Inflammatory macrophage treated with lipopolysaccharide for 1 hour (primary cell): ENCODE data around the gene C16orf86.

Experiments
- DNase-seq, 2 donors: peaks; one replicate each; pipeline ENCODE4 v3.0.0-alpha.2; 2020 to 2022

C16orf86 gene, protein sequence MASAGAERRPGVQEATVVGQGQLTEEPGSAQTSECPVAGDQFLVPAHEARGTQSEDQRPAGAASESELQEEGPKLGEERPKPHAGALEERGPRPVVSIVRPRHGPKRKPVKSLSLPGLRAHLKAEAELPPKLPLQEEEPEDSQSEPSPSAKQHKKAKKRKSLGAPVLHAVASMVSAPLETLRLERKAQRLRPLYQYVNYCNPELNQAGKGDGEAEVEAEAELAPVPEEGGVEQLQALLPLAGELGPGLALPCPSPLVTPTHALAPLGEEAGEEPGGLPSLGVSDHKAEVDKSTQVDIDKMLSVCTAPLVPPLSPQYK

DNA sequence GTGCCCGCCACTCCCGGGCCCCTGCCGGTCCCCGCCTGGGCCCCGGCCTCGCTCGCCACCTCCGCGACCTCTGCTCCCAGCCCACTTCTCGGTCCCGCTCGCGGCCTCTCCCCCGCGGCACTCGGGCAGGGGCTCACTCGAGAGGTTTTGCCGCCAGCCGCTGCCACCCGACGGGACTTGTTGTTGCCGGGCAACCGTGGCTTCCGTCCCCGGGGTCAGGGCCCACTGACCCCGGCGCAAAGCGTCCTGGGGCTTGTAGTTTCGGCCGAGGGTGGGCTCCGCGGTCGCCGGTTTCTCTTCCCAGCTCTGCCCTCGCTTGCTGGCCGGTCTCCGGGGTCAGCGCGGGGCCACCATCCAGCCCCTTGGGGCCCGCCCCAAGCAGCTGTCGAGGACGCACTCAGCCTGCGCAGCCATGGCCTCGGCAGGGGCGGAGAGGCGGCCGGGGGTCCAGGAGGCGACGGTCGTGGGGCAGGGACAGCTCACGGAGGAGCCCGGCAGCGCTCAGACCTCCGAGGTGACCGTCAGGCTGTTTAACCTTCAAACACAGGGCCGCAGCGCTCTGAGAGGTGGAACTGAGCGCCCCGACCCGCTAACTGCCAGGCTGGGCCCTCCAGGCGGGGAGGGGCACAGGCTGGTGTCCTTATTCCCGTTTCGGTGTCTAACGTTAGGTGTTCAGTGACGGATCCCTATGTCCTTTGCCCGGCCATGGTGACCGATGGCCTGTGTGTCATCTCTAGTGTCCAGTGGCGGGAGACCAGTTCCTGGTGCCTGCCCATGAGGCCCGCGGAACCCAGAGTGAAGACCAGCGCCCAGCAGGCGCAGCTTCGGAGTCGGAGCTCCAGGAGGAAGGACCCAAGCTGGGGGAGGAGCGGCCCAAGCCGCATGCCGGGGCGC lies at the start of gene C16orf86, which contains the start of gene ENKD1:
Gene C16orf86, plus strand, starts transcription at position 256 of the 894 bp plus-strand sequence. Its CDS starts 157 bp downstream, at position 413.
Gene ENKD1, minus strand, starts transcription at position 192 of the 894 bp plus-strand sequence. CDS start 308 bp downstream, outside the sequence.
- peak; percentile 71 to 79 for DNase-seq

DNA sequence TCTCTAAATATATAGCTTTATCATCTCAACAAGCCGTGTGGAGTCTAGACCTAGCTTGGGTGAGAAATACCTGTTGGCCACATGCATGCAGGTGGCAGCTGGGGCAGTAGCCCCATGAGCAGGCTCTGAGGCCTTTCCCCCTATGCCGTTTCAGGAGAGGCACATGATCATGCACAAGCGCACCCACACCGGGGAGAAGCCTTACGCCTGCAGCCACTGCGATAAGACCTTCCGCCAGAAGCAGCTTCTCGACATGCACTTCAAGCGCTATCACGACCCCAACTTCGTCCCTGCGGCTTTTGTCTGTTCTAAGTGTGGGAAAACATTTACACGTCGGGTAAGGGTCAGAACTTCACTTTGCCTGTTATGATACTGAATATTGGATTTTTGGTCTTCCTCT lies 38.4 kb upstream of the C16orf86 start:
- no peak for DNase-seq

DNA sequence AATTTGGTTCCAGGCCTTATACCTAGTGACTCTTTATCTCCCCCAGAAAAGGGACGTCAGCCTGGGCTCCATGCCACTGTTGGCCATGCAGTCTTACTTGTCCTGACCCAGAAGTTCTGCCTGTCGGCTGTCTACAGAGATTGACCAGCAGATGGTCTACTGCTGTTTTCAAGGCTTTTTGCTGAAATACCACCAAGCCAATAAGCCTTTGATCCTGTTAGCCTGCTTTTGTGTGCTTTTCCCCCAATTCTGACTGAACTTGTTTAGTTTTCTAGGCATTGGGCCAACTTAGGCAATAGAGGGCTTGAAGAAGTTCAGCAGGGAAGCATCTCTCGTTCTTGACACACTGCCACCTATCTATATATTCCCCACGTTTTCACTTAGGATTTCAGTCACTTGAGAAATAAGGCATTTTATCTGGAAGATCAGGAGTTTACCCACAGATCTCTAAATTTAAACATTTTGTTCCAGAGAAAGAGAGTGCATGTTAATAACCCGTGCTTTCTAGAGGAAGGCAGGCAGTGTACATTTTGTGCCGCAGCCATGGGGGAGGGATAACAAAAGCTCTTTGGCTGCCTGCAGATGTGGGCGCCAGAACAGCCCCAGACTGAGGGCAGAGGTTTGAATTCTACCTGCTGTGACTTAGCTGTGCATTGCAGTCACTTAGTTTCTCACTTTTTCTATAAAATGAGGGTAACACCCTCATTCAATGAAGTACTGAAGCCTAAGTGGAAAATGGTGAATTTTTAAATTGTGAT lies 34.0 kb upstream of the C16orf86 start:
- DNase-seq = no peak

DNA sequence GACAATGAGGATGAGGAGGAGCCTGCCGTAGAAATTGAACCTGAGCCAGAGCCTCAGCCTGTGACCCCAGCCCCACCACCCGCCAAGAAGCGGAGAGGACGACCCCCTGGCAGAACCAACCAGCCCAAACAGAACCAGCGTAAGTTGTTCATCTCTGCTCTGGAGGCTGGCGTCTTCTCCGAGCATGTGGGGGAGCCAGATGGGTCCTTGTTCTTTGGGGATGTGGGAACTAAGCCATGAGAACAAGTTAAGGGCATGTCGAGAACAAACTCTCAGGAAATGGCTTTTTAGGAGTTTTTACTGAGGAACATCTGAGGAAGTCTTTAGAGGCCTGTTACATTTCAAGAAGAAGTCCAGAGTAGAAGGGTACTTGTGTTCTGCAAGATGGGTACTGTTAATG lies 29.9 kb upstream of the C16orf86 start:
- DNase-seq = no peak

DNA sequence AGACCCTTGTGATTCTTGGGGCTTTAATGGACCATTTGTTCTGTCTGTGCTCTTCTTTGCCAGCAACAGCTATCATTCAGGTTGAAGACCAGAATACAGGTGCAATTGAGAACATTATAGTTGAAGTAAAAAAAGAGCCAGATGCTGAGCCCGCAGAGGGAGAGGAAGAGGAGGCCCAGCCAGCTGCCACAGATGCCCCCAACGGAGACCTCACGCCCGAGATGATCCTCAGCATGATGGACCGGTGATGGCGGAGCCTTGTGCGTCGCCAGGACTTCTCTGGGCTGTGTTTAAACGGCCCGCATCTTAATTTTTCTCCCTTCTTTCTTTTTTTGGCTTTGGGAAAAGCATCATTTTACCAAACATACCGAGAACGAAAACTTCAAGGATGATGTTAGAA lies 29.0 kb upstream of the C16orf86 start:
- no peak for DNase-seq

DNA sequence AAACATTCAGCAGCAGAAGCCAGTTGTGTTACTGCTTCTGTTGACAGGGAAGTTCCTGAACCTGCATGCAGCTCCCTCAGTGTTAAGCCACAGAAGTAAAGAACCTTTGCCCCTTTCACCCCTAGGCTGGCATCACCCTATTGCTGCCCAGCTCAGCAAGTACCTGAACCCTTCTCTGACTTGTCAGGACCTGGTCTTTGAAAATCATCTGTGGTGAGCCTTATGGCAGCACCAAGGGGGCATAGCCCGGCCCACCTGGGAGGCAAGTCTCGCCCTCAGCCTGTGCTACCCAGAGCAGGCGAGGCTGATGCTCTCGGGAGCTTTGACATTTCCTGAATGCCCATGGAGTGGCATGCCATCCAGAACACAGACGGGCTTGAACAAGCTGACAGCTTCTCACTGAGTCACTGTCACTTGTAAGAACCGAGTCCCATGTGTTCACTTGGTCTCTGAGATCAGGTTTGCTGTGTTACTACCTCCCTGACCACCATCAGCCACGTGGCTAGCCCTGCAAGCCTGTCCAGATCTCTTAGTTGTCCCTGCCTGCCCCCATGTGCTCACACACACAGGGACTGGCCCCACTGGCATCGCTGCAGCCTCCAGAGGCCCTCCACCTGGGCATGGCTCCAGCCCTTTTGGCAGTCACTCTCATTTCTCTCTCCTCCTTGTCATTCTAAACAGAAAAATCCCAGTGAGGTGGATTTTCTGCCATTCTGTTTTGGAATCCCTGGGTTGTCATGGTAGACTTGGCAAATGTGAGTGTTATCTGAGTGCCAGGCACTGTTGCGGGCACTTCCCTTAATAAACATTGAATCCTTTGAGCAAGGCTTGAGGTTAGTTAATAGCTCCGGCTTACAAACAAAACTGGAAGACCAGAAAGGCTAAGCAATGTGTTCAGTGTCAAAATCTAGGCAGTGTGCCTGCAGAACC lies 24.6 kb upstream of the C16orf86 start:
- no peak for DNase-seq

DNA sequence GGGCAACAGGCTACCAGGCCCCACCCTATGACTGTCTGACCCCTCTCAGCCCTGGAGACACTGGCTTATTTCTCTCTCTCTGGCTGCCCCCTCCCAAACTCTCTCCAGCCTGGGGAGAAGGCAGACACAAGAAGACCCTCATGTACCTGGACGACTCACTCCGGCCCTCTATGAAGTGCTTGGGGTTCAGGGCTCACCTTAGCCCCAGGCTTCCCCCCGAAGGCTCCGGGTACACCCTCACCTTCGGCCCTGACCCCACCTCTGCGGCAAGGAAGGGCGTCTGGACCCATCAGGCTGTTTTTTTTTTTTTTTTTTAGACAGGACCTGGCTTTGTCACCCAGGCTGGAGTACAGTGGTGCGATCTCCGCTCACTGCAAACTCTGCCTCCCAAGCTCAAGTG lies 22.6 kb upstream of the C16orf86 start:
- DNase-seq = no peak

DNA sequence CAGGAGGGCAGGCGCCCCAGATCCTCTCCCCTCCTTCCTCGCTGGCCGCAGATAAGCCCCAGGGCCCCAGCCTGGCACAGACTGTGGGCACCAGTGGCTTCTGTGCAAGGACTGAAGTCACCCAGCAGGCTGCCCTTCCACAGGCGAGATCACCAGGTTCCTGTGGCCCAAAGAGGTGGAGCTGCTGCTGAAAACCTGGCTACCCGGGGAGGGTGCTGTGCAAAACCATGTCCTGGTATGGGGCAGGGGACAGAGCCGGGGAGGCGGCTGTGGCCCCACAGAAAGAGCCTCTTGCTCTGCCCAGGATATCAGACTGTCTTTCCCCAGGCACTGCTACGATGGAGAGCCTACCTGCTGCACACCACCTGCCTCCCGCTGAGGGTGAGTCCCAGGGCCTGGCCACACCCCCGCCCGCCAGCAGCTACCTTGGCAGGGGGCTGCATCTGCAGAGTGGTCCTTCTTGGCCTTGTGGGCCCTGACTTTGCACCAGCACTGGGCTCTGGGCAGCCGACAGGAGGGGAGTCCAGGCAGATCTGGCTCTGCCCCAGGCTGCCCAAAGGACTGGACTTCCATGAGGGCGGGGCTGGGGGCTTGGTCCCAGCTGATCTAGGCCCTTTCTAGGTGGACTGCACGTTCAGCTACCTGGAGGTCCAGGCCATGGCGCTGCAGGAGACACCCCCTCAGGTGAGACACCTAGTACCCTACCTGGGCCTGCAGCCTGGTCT lies 21.1 kb upstream of the C16orf86 start:
- DNase-seq = no peak

DNA sequence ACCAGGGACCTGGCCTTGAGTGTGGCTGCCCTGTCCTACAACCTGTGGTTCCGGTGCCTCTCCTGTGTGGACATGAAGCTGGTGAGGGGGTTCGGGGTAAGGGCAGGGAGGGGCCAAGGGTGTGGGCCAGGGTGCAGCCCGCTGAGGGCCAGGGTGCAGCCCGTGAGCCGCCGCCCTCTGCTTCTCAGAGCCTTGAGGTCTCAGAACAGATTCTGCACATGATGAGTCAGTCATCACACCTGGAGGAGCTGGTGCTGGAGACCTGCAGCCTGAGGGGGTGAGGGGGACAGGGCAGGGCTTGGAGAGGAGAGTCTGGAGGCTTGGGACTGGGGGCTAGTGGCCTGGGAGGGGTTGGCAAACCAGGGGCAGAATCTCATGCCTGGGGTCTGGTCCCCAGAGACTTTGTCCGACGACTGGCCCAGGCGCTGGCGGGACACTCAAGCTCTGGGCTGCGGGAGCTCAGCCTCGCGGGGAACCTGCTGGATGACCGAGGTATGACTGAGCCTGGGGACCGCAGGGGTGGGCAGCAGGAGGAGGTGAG lies 19.4 kb upstream of the C16orf86 start:
- DNase-seq = no peak

DNA sequence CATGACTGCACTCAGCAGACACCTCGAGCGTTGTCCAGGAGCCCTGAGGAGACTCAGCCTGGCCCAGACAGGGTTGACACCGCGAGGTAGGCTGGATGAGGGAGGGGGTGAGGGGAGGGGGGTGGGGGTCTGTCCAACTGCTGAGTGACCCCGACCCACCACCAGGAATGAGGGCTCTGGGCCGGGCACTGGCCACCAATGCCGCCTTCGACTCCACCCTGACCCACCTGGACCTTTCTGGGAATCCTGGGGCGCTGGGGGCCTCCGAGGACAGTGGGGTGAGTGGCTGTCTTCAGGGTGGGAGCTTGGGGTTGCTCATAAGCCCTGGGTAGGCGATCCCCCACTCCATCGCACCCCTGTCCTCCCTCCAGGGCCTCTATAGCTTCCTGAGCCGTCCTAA lies 18.9 kb upstream of the C16orf86 start:
- DNase-seq = no peak

DNA sequence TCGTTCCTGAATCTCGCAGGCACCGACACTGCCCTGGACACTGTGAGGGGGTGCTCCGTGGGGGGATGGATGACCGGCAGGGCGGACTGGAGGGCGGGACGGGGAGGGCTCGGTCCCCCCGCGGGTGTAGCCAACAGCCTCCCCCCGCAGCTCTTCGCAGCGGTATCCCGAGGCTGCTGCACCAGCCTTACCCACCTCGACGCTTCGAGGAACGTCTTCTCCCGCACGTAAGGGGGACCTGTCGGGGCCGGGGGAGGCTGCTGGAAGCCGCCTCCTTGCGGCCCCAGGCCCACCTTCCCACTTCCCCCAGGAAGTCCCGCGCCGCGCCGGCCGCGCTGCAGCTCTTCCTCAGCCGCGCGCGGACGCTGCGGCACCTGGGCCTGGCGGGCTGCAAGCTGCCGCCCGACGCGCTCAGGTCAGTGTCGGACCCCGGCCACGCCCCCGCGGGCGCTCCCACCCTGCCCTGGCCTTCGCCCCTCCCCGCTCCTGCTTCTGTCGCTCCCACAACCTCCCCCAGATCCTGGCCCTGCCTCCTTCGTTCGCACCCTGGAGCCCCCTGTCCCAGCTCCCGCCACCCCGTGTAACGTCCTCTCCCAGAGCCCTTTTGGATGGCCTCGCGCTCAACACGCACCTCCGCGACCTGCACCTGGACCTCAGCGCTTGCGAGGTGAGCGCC lies 18.4 kb upstream of the C16orf86 start:
- no peak for DNase-seq

DNA sequence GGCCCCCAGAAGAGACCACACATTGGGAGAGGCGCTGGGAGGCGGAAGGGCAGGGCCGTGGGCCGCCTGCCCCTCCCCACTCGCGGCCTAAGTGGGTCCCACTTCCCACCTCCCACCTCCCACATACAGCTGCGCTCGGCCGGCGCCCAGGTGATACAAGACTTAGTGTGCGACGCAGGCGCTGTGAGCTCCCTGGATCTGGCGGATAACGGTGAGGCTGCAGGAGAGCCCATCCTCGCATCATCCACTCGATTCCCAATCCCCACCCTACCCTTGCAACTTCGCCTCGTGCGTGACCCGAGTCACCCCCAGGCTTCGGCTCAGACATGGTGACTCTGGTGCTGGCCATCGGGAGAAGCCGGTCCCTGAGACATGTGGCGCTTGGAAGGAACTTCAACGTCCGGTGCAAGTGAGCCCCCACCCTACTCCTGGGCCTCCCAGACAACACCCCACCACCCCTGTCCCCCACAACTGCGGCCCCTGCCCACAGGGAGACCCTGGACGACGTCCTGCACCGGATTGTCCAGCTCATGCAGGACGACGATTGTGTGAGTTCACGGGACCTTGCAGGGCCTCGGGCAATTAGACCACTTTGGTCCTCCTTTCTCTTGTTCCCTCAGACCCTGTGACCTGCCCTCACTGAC lies 17.7 kb upstream of the C16orf86 start:
- DNase-seq = no peak

DNA sequence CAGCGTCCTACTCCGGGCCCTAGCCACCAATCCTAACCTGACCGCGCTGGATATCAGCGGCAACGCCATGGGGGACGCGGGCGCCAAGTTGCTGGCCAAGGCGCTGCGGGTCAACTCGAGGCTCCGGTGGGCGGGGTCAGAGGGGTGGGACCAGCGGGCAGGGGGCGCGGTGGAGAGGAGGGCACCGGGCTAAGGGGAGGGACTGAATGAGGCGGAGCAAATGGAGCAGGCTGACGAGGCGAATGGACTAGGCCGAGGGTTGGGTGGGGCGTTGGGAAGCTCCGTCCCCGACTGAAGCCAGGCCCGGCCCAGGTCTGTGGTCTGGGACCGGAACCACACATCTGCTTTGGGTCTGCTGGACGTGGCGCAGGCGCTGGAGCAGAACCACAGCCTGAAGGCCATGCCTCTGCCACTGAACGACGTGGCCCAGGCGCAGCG lies 17.1 kb upstream of the C16orf86 start:
- no peak for DNase-seq

DNA sequence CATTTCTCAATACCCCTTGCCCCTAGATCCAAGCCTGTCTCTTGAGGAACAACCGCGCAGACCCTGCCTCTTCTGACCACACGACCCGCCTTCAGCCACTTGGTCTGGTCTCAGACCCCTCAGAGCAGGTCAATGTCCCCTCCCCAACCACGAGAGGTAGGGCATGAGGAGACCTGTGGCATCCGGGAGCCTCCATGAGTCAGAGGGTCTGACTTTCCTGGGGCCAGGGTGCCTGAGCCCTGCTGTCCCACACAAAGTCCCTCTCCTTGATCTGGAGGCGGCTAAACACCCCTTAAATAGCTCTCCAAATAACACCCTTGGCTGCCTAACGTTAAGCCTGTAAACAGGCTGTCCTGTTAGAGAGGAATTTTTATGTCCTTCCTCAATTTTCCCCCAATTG lies 16.6 kb upstream of the C16orf86 start:
- no peak for DNase-seq

DNA sequence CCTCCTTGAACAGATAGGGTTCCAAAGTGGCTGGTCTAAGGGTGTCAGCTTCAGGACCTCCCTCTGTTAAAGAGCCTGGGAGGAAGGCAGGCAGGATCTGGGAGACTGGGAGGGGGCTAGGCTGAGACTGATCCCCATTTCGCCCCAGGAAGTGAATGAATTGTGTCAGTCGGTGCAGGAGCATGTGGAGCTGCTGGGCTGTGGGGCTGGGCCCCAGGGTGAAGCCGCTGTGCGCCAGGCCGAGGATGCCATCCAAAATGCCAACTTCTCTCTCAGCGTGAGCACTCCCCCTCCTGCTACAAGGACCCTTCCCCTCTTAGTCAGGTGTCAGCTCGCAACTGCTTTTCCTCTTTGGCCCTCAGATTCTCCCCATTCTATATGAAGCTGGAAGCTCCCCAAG lies 15.6 kb upstream of the C16orf86 start:
- no peak for DNase-seq

DNA sequence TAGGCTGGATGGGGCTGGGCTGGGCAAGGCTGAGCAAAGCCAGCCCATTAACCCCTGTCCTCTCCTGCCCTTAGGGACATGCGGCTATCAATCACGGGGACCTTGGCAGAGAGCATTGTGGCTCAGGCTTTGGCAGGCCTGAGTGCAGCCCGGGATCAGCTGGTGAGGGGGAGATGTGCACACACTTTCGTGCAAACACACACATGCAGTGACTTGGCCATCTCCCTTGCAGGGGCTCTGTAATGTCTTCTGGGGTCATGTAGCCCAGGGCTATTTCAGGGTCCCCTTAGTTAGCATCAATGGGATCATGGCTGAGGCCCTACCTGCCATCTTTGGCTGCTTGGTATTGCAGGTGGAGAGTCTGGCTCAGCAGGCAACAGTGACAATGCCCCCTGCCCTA lies 14.8 kb upstream of the C16orf86 start:
- no peak for DNase-seq

DNA sequence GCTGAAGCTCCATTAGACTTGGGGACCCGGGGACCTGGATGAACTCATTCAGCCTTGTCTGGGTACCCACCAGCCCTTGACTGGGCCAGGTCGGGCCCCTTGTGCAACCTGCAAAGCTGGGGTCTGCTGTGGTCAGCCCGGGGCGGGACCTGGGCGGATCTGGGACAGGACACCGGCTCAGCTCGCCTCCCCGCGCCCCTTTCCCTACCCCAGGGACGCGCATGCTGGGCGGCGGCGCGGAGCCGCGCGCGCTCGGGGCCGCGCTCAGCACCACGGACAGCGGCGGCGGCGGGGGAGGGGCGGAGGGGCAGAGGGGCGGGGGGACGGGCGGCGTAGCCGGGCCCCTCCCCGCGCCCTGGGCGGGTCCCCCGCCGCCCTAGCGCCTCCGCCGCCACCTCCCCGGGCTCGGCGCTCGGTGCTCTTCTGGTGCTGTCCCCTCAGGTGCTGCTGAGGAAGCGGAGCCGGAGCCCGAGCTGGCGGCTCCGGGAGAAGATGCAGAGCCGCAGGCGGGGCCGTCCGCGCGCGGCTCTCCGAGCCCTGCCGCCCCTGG lies 14.0 kb upstream of the C16orf86 start:
- DNase-seq = no peak

DNA sequence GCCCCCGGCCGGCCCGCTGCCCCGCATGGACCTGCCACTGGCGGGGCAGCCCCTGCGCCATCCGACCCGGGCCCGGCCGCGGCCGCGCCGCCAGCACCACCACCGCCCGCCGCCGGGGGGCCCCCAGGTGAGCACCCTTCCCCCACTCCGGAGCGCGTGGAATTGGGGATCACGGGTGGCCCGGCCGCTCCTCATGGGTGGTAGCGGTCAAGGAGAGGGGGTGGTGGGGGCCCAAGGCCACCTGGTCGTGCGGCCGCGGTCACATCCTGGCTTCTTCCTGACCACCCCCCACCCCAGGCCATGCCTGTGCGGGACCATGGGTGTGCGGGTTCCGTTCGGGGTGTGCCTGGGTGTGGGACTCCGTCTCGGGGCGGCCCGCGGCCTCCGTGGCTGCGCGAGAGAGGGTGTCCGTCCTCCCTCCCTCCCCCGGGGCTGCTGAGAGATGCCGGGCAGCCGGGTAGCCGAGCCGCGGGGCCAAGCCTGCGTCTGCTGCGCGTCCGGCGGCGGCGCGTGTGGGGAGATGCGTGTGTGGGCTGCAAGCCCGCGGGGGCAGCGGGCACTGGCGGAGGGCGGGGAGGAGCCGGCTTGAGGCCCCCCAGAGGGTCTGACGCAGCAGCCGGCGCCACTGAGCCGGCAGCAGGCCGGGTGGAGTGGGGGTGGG lies 13.4 kb upstream of the C16orf86 start:
- no peak for DNase-seq

DNA sequence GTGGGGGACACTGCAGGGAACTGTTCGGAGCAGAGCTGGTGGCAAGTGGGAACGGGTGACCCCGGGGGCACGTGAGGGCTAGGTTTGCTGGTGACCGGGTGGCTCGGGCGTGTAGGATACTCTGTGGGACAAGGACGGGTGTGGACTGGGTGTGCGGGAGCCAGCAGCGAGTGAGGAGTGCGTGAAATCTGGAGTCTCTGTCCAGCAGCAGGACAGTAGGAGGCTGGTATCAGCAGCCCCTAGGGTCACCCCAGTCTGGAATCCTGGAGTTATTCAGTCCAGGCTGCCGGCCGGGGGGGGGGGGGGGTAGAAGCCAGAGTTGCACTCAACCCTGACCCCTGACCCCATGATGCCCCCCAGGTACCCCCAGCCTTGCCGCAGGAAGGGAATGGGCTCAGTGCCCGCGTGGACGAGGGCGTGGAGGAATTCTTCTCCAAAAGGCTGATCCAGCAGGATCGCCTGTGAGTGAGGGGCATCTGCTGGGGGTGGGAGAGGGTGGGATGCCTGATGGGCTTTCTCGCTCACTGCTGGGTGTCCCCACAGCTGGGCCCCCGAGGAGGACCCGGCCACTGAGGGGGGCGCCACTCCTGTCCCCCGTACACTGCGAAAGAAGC lies 12.7 kb upstream of the C16orf86 start:
- DNase-seq = no peak
